GM12878 (cell line): ENCODE measurements around the gene ACSM6. TPM values are rescaled to one million over a fixed set of nuclear protein-coding genes. Genes with fewer than 3 reads are reported as not detected.

Source experiments
- ATAC-seq: fragments of 200-7000 bp; cut with Tn5 transposase; 3 replicates; pipeline ENCODE4 v1.9.1; 2020; ENCODE audit warnings: mild to moderate bottlenecking, moderate library complexity
- BruUV-seq: library from RNA; stranded (reverse); fragments of 400-500 nt; replicated peaks from 2 replicates; lab custom pipeline; 2021; lab: Mats Ljungman, UMichigan
- CTCF ChIA-PET: fragments of 300-600 bp; sonication (Branson Sonifier 250); formaldehyde crosslinking; extraction: SDS; loops from one replicate; lab custom pipeline; 2021; ENCODE audit warnings: inconsistent platforms; lab: Yijun Ruan, JAX
- POLR2A ChIA-PET: fragments of 350-600 bp; formaldehyde crosslinking; extraction: SDS; loops from one replicate; lab custom pipeline; 2021; ENCODE audit warnings: inconsistent platforms; lab: Charles Lee
- RAD21 ChIA-PET: fragments of 300-600 bp; sonication (Branson Sonifier 250); formaldehyde crosslinking; loops from one replicate; lab custom pipeline; 2023; ENCODE audit warnings: antibody characterized with exemption; ENCODE audit not compliant: unreplicated experiment; lab: Charles Lee
- SMC1A ChIA-PET: fragments of 300-600 bp; sonication (Branson Sonifier 250); formaldehyde crosslinking; loops from one replicate; lab custom pipeline; 2023; ENCODE audit not compliant: unreplicated experiment, uncharacterized antibody; lab: Charles Lee
- DNase-seq: peaks from one replicate; pipeline ENCODE4 v3.0.0-alpha.2; 2011; ENCODE audit warnings: low read depth, low spot score
- FAIRE-seq: peaks from 3 replicates; lab custom pipeline; 2011; peaks lifted over from hg19 to GRCh38; lab: Jason Lieb, UNC
- H2AFZ ChIP-seq: 2 replicates; pipeline ENCODE4 v1.6.0; 2011; ENCODE audit warnings: low read depth, low read length, control low read depth; ENCODE audit not compliant: control insufficient read depth
- H3K27ac ChIP-seq: 2 replicates; pipeline ENCODE4 v1.5.1; 2011; ENCODE audit warnings: control low read depth; ENCODE audit not compliant: control insufficient read depth, insufficient read depth
- H3K27me3 ChIP-seq, 2 experiments: replicated peaks in 1 of 2; 2 replicates each; pipeline versions ENCODE4 v1.6.0 to v1.6.1; 2011; ENCODE audit warnings: low read length in 1 of 2; ENCODE audit not compliant: control insufficient read depth in 2 of 2, insufficient read depth in 2 of 2
- H3K36me3 ChIP-seq, 2 experiments: 2 replicates each; pipeline ENCODE4 v1.5.1; 2011; ENCODE audit warnings: low read length in 1 of 2; ENCODE audit not compliant: control insufficient read depth in 2 of 2, insufficient read depth in 2 of 2
- H3K4me1 ChIP-seq: 2 replicates; pipeline ENCODE4 v1.6.1; 2011; ENCODE audit warnings: mild to moderate bottlenecking, low read length, moderate library complexity, mixed read lengths; ENCODE audit not compliant: control insufficient read depth, insufficient read depth
- H3K4me2 ChIP-seq: 2 replicates; pipeline ENCODE4 v1.6.0; 2011; ENCODE audit warnings: control low read depth; ENCODE audit not compliant: control insufficient read depth, insufficient read depth
- H3K4me3 ChIP-seq: fragments of 200-600 bp; sonication (generic); 2 replicates; pipeline ENCODE4 v1.5.1; 2016
- H3K79me2 ChIP-seq: 2 replicates; pipeline ENCODE4 v1.6.0; 2011; ENCODE audit warnings: low read length; ENCODE audit not compliant: control insufficient read depth, insufficient read depth
- H3K9ac ChIP-seq: 2 replicates; pipeline ENCODE4 v1.8.0; 2011; ENCODE audit warnings: low read length, control low read depth, mixed read lengths; ENCODE audit not compliant: control insufficient read depth, insufficient read depth
- H3K9me3 ChIP-seq: replicated peaks from 3 replicates; pipeline ENCODE4 v1.5.1; 2011; ENCODE audit warnings: mild to moderate bottlenecking, low read length; ENCODE audit not compliant: control insufficient read depth, insufficient read depth
- H4K20me1 ChIP-seq: 2 replicates; pipeline ENCODE4 v1.6.0; 2011; ENCODE audit not compliant: control insufficient read depth, insufficient read depth
- CREB1 ChIP-seq: IDR thresholded peaks from 2 replicates; pipeline ENCODE4 v1.6.1; 2012; ENCODE audit warnings: low read depth, mild to moderate bottlenecking, inconsistent platforms
- EED ChIP-seq: sonication (generic); IDR thresholded peaks from 2 replicates; pipeline ENCODE4 v1.6.1; 2016; ENCODE audit warnings: antibody characterized with exemption, low read depth
- ETV6 ChIP-seq, 2 experiments: fragments of 450-650 bp in 1 of 2; IDR thresholded peaks in 1 of 2; conservative IDR thresholded peaks in 1 of 2; 2 replicates each; pipeline ENCODE4 v1.6.1; 2014; ENCODE audit warnings: antibody characterized with exemption in 1 of 2, borderline replicate concordance in 1 of 2, low read depth in 1 of 2, mild to moderate bottlenecking in 1 of 2, moderate library complexity in 1 of 2
- RAD51 ChIP-seq: fragments of 450-650 bp; IDR thresholded peaks from 2 replicates; pipeline ENCODE4 v1.6.1; 2016; ENCODE audit warnings: moderate library complexity, mild to moderate bottlenecking, inconsistent platforms
- SIX5 ChIP-seq: IDR thresholded peaks from 2 replicates; pipeline ENCODE4 v1.6.1; 2011; ENCODE audit warnings: mild to moderate bottlenecking, low read depth, low read length, moderate library complexity; ENCODE audit not compliant: severe bottlenecking
- SMARCA5 ChIP-seq: fragments of 450-650 bp; IDR thresholded peaks from 2 replicates; pipeline ENCODE4 v1.6.1; 2017; ENCODE audit warnings: mild to moderate bottlenecking
- SP1 ChIP-seq: IDR thresholded peaks from one replicate; pipeline ENCODE4 v1.6.1; 2011; ENCODE audit warnings: low read depth, low read length
- SREBF2 ChIP-seq: IDR thresholded peaks from 2 replicates; pipeline ENCODE4 v1.6.1; 2012; ENCODE audit warnings: mild to moderate bottlenecking, low read length
- STAT3 ChIP-seq: IDR thresholded peaks from 2 replicates; pipeline ENCODE4 v1.6.1; 2011; ENCODE audit warnings: low read depth, low read length, improper control_type of control experiment
- SUPT20H ChIP-seq: IDR thresholded peaks from 2 replicates; pipeline ENCODE4 v1.6.1; 2011; ENCODE audit warnings: low read depth, mild to moderate bottlenecking, low read length, moderate library complexity, borderline replicate concordance; ENCODE audit not compliant: control insufficient read depth
- TCF7 ChIP-seq: IDR thresholded peaks from 2 replicates; pipeline ENCODE4 v1.6.1; 2014; ENCODE audit warnings: antibody characterized with exemption, borderline replicate concordance
- WGBS: methylation state at CpG from one replicate; pipeline ENCODE4 v1.1.6; 2016; ENCODE audit warnings: low lambda C conversion rate; ENCODE audit not compliant: insufficient replicate concordance, insufficient coverage; ENCODE audit errors: missing lambda C conversion rate; 5-methylcytosine and 5-hydroxymethylcytosine counted together
- in situ Hi-C: fragments of 300-500 bp; cut with MboI; formaldehyde crosslinking; loops from 9 replicates; pipeline ENCODE4 v1.14.3; 2018; ENCODE audit warnings: mixed read lengths
- intact Hi-C: fragments of 100-400 bp; cut with micrococcal nuclease; formaldehyde crosslinking; loops from one replicate; pipeline ENCODE4 v1.14.2; 2022; ENCODE audit not compliant: unreplicated experiment
- polyA plus RNA-seq, 11 experiments: library from polyadenylated mRNA; depleted of rRNA in 4 of 11; unstranded in 6 of 11; stranded (reverse) in 5 of 11; fragments of >200 nt; fragmentation: Nextera tagmentation in 4 of 11; fragmentation: Illumina TruSeq in 1 of 11; extraction: Ambion mirVana in 4 of 11; extraction: Trizol in 1 of 11; gene quantifications; 1 replicate in 1 of 11; 2 replicates in 10 of 11; pipeline versions ENCODE4 v1.2.1 to v1.2.3, GENCODE V29; 2011 to 2016; ENCODE audit warnings: inconsistent platforms in 2 of 11, missing spikeins in 2 of 11, low read depth in 1 of 11
- total RNA-seq, 4 experiments: library from RNA; depleted of rRNA in 3 of 4; stranded (reverse); fragments of >200 nt in 3 of 4; fragmentation: Illumina TruSeq in 1 of 4; extraction: Trizol in 1 of 4; gene quantifications; 2 replicates each; pipeline versions ENCODE4 v1.2.1 to v1.2.3, GENCODE V29; 2013 to 2021
- TF ChIP-seq, protein P1 (sequence below): fragments of 450-650 bp; IDR thresholded peaks from 2 replicates; pipeline ENCODE4 v1.6.1; 2018; ENCODE audit warnings: borderline replicate concordance, mild to moderate bottlenecking; ENCODE audit not compliant: partially characterized antibody
- TF ChIP-seq, protein P2 (sequence below): fragments of 450-650 bp; IDR thresholded peaks from 2 replicates; pipeline ENCODE4 v1.6.1; 2016; ENCODE audit warnings: mild to moderate bottlenecking, moderate library complexity, borderline replicate concordance
- TF ChIP-seq, protein P3 (sequence below), 3 experiments: IDR thresholded peaks in 2 of 3; conservative IDR thresholded peaks in 1 of 3; 2 replicates each; pipeline ENCODE4 v1.5.1; 2011; ENCODE audit warnings: low read depth in 3 of 3, low read length in 3 of 3, mild to moderate bottlenecking in 3 of 3, control low read depth in 2 of 3, moderate library complexity in 2 of 3, inconsistent platforms in 1 of 3, mixed read lengths in 1 of 3; ENCODE audit not compliant: control insufficient read depth in 2 of 3, insufficient read depth in 1 of 3; ENCODE audit errors: extremely low read depth in 1 of 3
- TF ChIP-seq, protein P4 (sequence below): IDR thresholded peaks from 2 replicates; pipeline ENCODE4 v1.6.1; 2012; ENCODE audit warnings: low read depth, low read length, improper control_type of control experiment

The ACSM6 gene
- total and polyA plus RNA-seq, 10 of the 15 experiments (the other 5 are each of a cell fraction or from before 2014, with no cell fraction given), result 0.06 to 0.21 (median 0.20) TPM; not detected in 7

DNA sequence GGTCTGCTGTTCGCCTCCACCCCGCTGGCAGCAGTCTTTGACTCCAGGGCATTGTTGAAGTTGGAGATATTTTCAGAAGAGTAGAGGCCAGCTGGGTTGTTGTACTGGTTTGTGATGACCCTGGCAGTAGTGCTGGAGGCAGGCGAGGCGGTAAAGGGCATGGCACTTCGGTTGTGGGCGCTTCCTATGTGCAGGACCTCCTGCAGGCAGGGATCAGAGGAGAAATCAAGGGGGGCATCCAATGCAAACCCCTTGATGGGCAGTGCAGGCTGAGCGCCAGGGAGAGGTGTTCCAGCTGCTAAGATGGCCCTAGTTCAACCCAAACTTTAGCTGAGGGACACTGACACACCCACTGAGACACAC lies 69.8 kb downstream of the ACSM6 start:
- RAD21 ChIA-PET, result no interaction called here
- no TSS peak for BruUV-seq
- Histone ChIP-seq H3K4me1 (peaks cover 4% of the 10 kb centered on the region; the same call in 1 of the 2 replicates), H3K79me2 (peaks cover 8% of the 10 kb centered on the region), H3K36me3 (peaks cover 45 to 50% of the 10 kb centered on the region in 2 experiments), H3K27ac (no peak overlapping the region), H4K20me1 (no peaks in the 10 kb centered on the region; the same call in 1 of the 2 replicates), H3K4me3 (no peak overlapping the region), H3K9ac (no peak overlapping the region), H3K27me3 (no peaks in the 10 kb centered on the region), H2AFZ (no peak overlapping the region), H3K9me3 (no peaks in the 10 kb centered on the region), H3K4me2 (no peak overlapping the region)
- no peak for FAIRE-seq
- CTCF ChIA-PET, result interaction anchor here (1.1 to 2.1 kb wide), 4 partner anchors 9 to 99 kb away, joined by 3 to 18 read pairs (median 4); no protein-coding TSS in a partner anchor
- ATAC-seq, result no peak
- SMC1A ChIA-PET, result interaction anchor here (1.9 to 2.7 kb wide), 2 partner anchors 18 to 25 kb away, joined by 7 to 13 read pairs; no protein-coding TSS in a partner anchor
- in situ Hi-C loops (no loop called here), intact Hi-C loops (no loop called here)
- DNase-seq, result no peak
- POLR2A ChIA-PET, result interaction anchor here (1.4 kb wide), 1 partner anchor 35 kb away, joined by 4 read pairs; no protein-coding TSS in a partner anchor
- 86% methylated on average over 7 of the region's 7 CpGs for WGBS
- TF ChIP-seq ETV6 (conservative IDR thresholded peaks at IDR 0.05 in 1 of 2, IDR thresholded peaks at IDR 0.05 in 1 of 2; ENCODE audit: borderline replicate concordance in 1 of 2, low read depth in 1 of 2), result no peak
- TF ChIP-seq, protein P1, sequence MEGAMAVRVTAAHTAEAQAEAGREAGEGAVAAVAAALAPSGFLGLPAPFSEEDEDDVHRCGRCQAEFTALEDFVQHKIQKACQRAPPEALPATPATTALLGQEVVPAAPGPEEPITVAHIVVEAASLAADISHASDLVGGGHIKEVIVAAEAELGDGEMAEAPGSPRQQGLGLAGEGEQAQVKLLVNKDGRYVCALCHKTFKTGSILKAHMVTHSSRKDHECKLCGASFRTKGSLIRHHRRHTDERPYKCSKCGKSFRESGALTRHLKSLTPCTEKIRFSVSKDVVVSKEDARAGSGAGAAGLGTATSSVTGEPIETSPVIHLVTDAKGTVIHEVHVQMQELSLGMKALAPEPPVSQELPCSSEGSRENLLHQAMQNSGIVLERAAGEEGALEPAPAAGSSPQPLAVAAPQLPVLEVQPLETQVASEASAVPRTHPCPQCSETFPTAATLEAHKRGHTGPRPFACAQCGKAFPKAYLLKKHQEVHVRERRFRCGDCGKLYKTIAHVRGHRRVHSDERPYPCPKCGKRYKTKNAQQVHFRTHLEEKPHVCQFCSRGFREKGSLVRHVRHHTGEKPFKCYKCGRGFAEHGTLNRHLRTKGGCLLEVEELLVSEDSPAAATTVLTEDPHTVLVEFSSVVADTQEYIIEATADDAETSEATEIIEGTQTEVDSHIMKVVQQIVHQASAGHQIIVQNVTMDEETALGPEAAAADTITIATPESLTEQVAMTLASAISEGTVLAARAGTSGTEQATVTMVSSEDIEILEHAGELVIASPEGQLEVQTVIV, result no peak
- TF ChIP-seq STAT3, result no peak
- TF ChIP-seq, protein P2, sequence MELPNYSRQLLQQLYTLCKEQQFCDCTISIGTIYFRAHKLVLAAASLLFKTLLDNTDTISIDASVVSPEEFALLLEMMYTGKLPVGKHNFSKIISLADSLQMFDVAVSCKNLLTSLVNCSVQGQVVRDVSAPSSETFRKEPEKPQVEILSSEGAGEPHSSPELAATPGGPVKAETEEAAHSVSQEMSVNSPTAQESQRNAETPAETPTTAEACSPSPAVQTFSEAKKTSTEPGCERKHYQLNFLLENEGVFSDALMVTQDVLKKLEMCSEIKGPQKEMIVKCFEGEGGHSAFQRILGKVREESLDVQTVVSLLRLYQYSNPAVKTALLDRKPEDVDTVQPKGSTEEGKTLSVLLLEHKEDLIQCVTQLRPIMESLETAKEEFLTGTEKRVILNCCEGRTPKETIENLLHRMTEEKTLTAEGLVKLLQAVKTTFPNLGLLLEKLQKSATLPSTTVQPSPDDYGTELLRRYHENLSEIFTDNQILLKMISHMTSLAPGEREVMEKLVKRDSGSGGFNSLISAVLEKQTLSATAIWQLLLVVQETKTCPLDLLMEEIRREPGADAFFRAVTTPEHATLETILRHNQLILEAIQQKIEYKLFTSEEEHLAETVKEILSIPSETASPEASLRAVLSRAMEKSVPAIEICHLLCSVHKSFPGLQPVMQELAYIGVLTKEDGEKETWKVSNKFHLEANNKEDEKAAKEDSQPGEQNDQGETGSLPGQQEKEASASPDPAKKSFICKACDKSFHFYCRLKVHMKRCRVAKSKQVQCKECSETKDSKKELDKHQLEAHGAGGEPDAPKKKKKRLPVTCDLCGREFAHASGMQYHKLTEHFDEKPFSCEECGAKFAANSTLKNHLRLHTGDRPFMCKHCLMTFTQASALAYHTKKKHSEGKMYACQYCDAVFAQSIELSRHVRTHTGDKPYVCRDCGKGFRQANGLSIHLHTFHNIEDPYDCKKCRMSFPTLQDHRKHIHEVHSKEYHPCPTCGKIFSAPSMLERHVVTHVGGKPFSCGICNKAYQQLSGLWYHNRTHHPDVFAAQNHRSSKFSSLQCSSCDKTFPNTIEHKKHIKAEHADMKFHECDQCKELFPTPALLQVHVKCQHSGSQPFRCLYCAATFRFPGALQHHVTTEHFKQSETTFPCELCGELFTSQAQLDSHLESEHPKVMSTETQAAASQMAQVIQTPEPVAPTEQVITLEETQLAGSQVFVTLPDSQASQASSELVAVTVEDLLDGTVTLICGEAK, result no peak
- no peak for TF ChIP-seq CREB1
- TF ChIP-seq RAD51, result no peak
- TF ChIP-seq, protein P3, sequence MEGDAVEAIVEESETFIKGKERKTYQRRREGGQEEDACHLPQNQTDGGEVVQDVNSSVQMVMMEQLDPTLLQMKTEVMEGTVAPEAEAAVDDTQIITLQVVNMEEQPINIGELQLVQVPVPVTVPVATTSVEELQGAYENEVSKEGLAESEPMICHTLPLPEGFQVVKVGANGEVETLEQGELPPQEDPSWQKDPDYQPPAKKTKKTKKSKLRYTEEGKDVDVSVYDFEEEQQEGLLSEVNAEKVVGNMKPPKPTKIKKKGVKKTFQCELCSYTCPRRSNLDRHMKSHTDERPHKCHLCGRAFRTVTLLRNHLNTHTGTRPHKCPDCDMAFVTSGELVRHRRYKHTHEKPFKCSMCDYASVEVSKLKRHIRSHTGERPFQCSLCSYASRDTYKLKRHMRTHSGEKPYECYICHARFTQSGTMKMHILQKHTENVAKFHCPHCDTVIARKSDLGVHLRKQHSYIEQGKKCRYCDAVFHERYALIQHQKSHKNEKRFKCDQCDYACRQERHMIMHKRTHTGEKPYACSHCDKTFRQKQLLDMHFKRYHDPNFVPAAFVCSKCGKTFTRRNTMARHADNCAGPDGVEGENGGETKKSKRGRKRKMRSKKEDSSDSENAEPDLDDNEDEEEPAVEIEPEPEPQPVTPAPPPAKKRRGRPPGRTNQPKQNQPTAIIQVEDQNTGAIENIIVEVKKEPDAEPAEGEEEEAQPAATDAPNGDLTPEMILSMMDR (IDR thresholded peaks at IDR 0.05 in 2 of 3, conservative IDR thresholded peaks at IDR 0.05 in 1 of 3; ENCODE audit: control insufficient read depth in 2 of 3, extremely low read depth in 1 of 3, insufficient read depth in 1 of 3, low read depth in 3 of 3, low read length in 3 of 3), result no peak
- no peak for TF ChIP-seq SMARCA5
- TF ChIP-seq SUPT20H, result no peak
- TF ChIP-seq, protein P4, sequence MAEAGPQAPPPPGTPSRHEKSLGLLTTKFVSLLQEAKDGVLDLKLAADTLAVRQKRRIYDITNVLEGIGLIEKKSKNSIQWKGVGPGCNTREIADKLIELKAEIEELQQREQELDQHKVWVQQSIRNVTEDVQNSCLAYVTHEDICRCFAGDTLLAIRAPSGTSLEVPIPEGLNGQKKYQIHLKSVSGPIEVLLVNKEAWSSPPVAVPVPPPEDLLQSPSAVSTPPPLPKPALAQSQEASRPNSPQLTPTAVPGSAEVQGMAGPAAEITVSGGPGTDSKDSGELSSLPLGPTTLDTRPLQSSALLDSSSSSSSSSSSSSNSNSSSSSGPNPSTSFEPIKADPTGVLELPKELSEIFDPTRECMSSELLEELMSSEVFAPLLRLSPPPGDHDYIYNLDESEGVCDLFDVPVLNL, result no peak
- no peak for TF ChIP-seq SREBF2
- no peak for TF ChIP-seq TCF7
- TF ChIP-seq SP1, result no peak
- TF ChIP-seq EED, result no peak
- TF ChIP-seq SIX5, result no peak
